ENCODE measurements around the gene ZAP70. TPM values are rescaled to one million over a fixed set of nuclear protein-coding genes. Genes with fewer than 3 reads are reported as not detected.

The ZAP70 gene
- total and polyA plus RNA-seq, 2 of the 13 experiments (the other 11 are each of a cell fraction or from before 2014, with no cell fraction given) = 0.51 to 4.0 TPM

GRCh38 chr2:97784953-97785352 is 71.6 kb downstream of the ZAP70 start:
- in situ Hi-C loops (cut with HindIII; ENCODE audit: extremely low pct_ligation_motif_present, low pct_unique_long_range_greater_than_20kb) (no loop called here), intact Hi-C loops (cut with micrococcal nuclease; ENCODE audit: unreplicated experiment) (no loop called here)
- Histone ChIP-seq H3K36me3 (replicated peaks in 1 of 2; ENCODE audit: control insufficient read depth in 1 of 2, insufficient read depth in 2 of 2, low read length in 2 of 2) (peaks cover 4 to 12% of the 10 kb centered on the region in 2 experiments; a peak in 4 of 5 replicates), H3K9me3 (ENCODE audit: low read length) (no peaks in the 10 kb centered on the region), H3K4me3 (replicated peaks in 1 of 3; ENCODE audit: insufficient read depth in 1 of 3, low read depth in 2 of 3, low read length in 3 of 3) (no peak overlapping the region), H3K27ac (ENCODE audit: extremely low read length, insufficient read depth, low read length) (no peak overlapping the region), H3K27me3 (ENCODE audit: control insufficient read depth in 1 of 2, insufficient read depth in 2 of 2, low read length in 2 of 2) (no peaks in the 10 kb centered on the region), H4K20me1 (ENCODE audit: insufficient read depth, low read length) (no peaks in the 10 kb centered on the region), H3K79me2 (ENCODE audit: insufficient read depth, low read length) (no peaks in the 10 kb centered on the region), H3K4me2 (ENCODE audit: low read depth, low read length) (no peak overlapping the region), H3K4me1 (ENCODE audit: insufficient read depth, low read length) (no peaks in the 10 kb centered on the region), H2AFZ (ENCODE audit: low read length) (no peak overlapping the region), H3K9ac (ENCODE audit: insufficient read depth, low read depth, low read length) (no peak overlapping the region)
- CTCF ChIA-PET (ENCODE audit: low intra/inter-chr PET ratio, low total read pairs) = no interaction called here
- FAIRE-seq = no peak
- no TSS peak for BruUV-seq (replicated peaks)
- ATAC-seq = no peak
- no peak for DNase-seq (ENCODE audit: low spot score)
- POLR2A ChIA-PET = no interaction called here
- TF ChIP-seq ZNF883 (CRISPR knock-in tag; IDR thresholded peaks at IDR 0.05; ENCODE audit: not compliant biosample characterization) (no peak), ZFP90 (CRISPR knock-in tag; IDR thresholded peaks at IDR 0.05; ENCODE audit: borderline replicate concordance) (no peak), ZBTB42 (CRISPR knock-in tag; IDR thresholded peaks at IDR 0.05) (no peak), ATF1 (CRISPR knock-in tag; IDR thresholded peaks at IDR 0.05) (no peak), HNRNPUL1 (IDR thresholded peaks at IDR 0.05; ENCODE audit: low read depth, low read length) (no peak), ZNF503 (CRISPR knock-in tag; IDR thresholded peaks at IDR 0.05) (no peak), ZNF512B (CRISPR knock-in tag; IDR thresholded peaks at IDR 0.05; ENCODE audit: borderline replicate concordance) (no peak), KMT2A (CRISPR knock-in tag; IDR thresholded peaks at IDR 0.05) (no peak), HBP1 (CRISPR knock-in tag; IDR thresholded peaks at IDR 0.05; ENCODE audit: low read depth) (no peak), ZUFSP (CRISPR knock-in tag; IDR thresholded peaks at IDR 0.05; ENCODE audit: borderline replicate concordance) (no peak), NR2C2 (CRISPR knock-in tag; IDR thresholded peaks at IDR 0.05; ENCODE audit: borderline replicate concordance) (no peak), ZC3H4 (CRISPR knock-in tag; IDR thresholded peaks at IDR 0.05; ENCODE audit: borderline replicate concordance) (no peak), ZNF383 (CRISPR knock-in tag; IDR thresholded peaks at IDR 0.05; ENCODE audit: borderline replicate concordance) (no peak), PPARG (CRISPR knock-in tag; conservative IDR thresholded peaks at IDR 0.05) (no peak), SNAPC5 (CRISPR knock-in tag; IDR thresholded peaks at IDR 0.05; ENCODE audit: borderline replicate concordance) (no peak), RORA (CRISPR knock-in tag; IDR thresholded peaks at IDR 0.05) (no peak)
